Osteocyte (in vitro differentiated cells): ENCODE data around the gene CEP192. TPM values are rescaled to one million over a fixed set of nuclear protein-coding genes. Genes with fewer than 3 reads are reported as not detected.

Experiments used
- DNase-seq: peaks from one replicate; pipeline ENCODE4 v3.0.0; 2021; ENCODE audit warnings: mixed read lengths; ENCODE audit not compliant: unreplicated experiment; ENCODE audit errors: extremely low spot score
- H3K27ac Mint-ChIP-seq: one replicate; pipeline ENCODE4 v1.8.0; 2021; ENCODE audit warnings: mild to moderate bottlenecking, mixed read lengths; ENCODE audit not compliant: unreplicated experiment
- H3K27me3 Mint-ChIP-seq: one replicate; pipeline ENCODE4 v1.8.0; 2021; ENCODE audit warnings: mixed read lengths; ENCODE audit not compliant: unreplicated experiment
- H3K36me3 Mint-ChIP-seq: one replicate; pipeline ENCODE4 v1.8.0; 2021; ENCODE audit warnings: mixed read lengths; ENCODE audit not compliant: unreplicated experiment
- H3K4me1 Mint-ChIP-seq: one replicate; pipeline ENCODE4 v1.8.0; 2021; ENCODE audit warnings: mixed read lengths; ENCODE audit not compliant: unreplicated experiment
- H3K4me3 Mint-ChIP-seq: one replicate; pipeline ENCODE4 v1.8.0; 2021; ENCODE audit warnings: mild to moderate bottlenecking, moderate library complexity, mixed read lengths; ENCODE audit not compliant: unreplicated experiment
- H3K9me3 Mint-ChIP-seq: one replicate; pipeline ENCODE4 v1.8.0; 2021; ENCODE audit warnings: mixed read lengths; ENCODE audit not compliant: unreplicated experiment
- total RNA-seq: library from RNA; stranded (reverse); gene quantifications from 2 replicates; pipeline ENCODE4 v1.2.1, GENCODE V29; 2021
- TF ChIP-seq, protein P1 (sequence below): fragments of 200-600 bp; sonication (generic); IDR thresholded peaks from 2 replicates; pipeline ENCODE4 v1.5.0; 2021; ENCODE audit warnings: antibody characterized with exemption, mild to moderate bottlenecking, moderate library complexity

CEP192 gene
- total RNA-seq, 1 donor from 2014 or later: 20.4 TPM

DNA sequence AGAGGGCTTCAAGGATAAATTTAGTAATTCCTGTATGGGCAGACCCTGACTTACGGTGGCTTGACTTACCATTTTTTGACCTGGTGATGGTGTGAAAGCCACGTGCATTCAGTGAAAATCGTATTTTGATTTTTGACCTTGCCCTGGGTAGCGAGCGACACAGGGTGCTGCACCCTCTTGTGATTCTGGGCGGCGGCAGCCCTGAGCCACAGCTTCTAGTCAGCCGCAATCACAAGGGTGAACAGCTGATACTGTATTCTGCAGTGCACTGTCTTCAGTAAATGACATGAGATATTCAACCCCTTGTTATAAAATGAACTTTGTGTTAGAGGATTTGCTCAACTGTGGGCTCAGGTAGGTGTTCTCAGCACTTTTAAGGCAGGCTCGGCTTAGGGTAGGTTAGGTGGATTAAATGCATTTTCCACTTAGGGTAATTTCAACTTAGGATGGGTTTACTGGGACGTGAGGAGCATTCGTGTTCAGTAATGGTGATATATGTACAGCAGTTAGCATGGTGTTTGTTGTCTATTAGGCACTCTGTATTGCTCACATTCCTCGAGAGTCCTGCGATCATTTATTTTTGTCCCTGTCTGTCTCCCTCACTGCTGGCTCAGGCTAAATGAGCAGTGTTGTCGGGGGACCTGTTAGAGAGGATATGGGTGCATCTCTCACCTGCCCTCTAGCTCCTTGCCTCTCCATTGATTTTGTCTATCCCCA lies 109.9 kb downstream of the CEP192 start:
- Mint-ChIP-seq H3K9me3 (no peaks in the 10 kb centered on the region), H3K27ac (no peak overlapping the region), H3K4me1 (no peaks in the 10 kb centered on the region), H3K36me3 (peaks cover 50% of the 10 kb centered on the region), H3K27me3 (no peaks in the 10 kb centered on the region), H3K4me3 (no peak overlapping the region)
- TF ChIP-seq, protein P1, sequence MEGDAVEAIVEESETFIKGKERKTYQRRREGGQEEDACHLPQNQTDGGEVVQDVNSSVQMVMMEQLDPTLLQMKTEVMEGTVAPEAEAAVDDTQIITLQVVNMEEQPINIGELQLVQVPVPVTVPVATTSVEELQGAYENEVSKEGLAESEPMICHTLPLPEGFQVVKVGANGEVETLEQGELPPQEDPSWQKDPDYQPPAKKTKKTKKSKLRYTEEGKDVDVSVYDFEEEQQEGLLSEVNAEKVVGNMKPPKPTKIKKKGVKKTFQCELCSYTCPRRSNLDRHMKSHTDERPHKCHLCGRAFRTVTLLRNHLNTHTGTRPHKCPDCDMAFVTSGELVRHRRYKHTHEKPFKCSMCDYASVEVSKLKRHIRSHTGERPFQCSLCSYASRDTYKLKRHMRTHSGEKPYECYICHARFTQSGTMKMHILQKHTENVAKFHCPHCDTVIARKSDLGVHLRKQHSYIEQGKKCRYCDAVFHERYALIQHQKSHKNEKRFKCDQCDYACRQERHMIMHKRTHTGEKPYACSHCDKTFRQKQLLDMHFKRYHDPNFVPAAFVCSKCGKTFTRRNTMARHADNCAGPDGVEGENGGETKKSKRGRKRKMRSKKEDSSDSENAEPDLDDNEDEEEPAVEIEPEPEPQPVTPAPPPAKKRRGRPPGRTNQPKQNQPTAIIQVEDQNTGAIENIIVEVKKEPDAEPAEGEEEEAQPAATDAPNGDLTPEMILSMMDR: no peak
- DNase-seq: no peak

- no peak for DNase-seq
- Mint-ChIP-seq H3K9me3 (no peaks in the 10 kb centered on the region), H3K4me1 (no peaks in the 10 kb centered on the region), H3K27me3 (no peaks in the 10 kb centered on the region), H3K4me3 (no peak overlapping the region), H3K36me3 (peaks cover 53% of the 10 kb centered on the region), H3K27ac (no peak overlapping the region)
- TF ChIP-seq, protein P1: no peak
Observed at GRCh38 chr18:13101659-13102197, 110.6 kb downstream of the CEP192 start.

GRCh38 chr18:13103366-13103765 lies 112.2 kb downstream of the CEP192 start:
- TF ChIP-seq, protein P1: peak; percentile 31
- no peak for DNase-seq
- Mint-ChIP-seq H3K27ac (no peak overlapping the region), H3K36me3 (peaks cover 63% of the 10 kb centered on the region), H3K27me3 (no peaks in the 10 kb centered on the region), H3K4me3 (no peak overlapping the region), H3K9me3 (no peaks in the 10 kb centered on the region), H3K4me1 (no peaks in the 10 kb centered on the region)

DNA sequence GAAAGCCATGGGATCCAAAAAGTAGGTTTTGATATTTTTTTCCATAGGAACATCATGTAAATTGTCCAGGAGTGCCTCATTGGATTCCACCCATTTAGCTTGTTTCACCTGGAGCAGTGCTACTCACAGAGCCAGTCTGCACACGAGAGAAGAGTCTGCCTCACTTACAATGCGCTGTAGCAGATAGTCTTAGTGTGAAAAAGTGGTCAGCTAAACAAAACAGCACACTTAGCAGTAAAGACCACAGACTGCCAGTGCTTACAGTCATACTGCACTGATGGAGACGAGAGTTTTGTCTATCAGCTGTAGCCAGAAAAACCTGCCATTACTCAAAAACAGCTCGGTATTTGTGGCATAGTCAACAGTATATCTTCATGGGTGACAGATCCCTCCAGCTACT lies 113.9 kb downstream of the CEP192 start:
- Mint-ChIP-seq H3K9me3 (no peaks in the 10 kb centered on the region), H3K4me1 (no peaks in the 10 kb centered on the region), H3K4me3 (no peak overlapping the region), H3K36me3 (peaks cover 68% of the 10 kb centered on the region), H3K27me3 (no peaks in the 10 kb centered on the region), H3K27ac (no peak overlapping the region)
- TF ChIP-seq, protein P1: no peak
- no peak for DNase-seq

DNA sequence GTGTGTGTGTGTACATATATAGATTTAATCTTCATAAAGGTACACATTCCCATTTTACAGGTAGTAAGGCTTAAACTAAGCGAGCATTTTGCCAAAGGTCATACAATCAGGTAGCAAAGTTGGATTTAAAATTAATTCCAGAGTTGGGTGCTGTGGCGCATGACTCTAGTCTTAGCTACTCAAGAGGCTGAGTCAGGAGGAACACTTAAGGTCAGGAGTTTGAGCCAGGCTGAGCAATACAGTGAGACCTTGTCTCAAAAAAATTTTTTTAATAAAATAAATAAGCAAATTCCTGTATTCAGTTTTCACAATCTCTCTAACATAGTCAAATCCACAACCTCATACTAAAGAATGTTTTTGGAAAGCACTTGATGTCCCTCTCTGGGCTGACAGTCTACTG lies 115.9 kb downstream of the CEP192 start:
- Mint-ChIP-seq H3K4me1 (no peaks in the 10 kb centered on the region), H3K27ac (no peak overlapping the region), H3K27me3 (no peaks in the 10 kb centered on the region), H3K9me3 (no peaks in the 10 kb centered on the region), H3K36me3 (peaks cover 63% of the 10 kb centered on the region), H3K4me3 (no peak overlapping the region)
- no peak for DNase-seq
- TF ChIP-seq, protein P1: no peak
